ENCODE measurements around the gene TMSB4X.

DNA sequence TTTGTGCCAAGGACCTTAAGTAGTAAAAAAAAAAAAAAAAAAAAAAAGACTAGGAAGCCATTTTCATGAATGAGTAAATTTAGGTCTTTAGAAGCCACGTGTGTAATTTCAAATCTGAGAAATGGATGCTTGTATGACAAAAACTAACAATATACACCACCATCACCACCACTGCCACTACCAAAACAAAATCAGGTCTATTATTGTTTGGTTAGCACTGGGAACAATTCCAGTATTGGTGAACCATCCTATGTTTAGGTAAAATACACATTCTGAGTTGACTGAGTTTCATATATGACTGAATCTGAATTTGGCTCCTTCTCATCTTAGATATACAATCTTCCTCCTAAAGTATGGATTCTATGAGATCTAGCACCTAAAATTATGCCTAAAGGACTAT is 8.8 kb upstream of the TMSB4X start:
- TF ChIP-seq CTCF (IDR thresholded peaks at IDR 0.05) (no peak), POLR2A (IDR thresholded peaks at IDR 0.05) (no peak)

All from tibial nerve (tissue), 3 donors.